ENCODE results near the gene LPCAT3.

The LPCAT3 gene

GRCh38 chr12:6936636-6937480, 81.4 kb downstream of the LPCAT3 start:
- DNase-seq (ENCODE audit: low read depth): no peak
- peak overlapping the region; percentile 52 for H3K4me3 ChIP-seq (replicated peaks; ENCODE audit: low read depth, low read length)
- TF ChIP-seq CTCF (IDR thresholded peaks at IDR 0.05; ENCODE audit: low read length, missing control alignments): no peak

GRCh38 chr12:6936194-6936635, 82.1 kb downstream of the LPCAT3 start:
- no peak for TF ChIP-seq CTCF (IDR thresholded peaks at IDR 0.05; ENCODE audit: low read length, missing control alignments)
- H3K4me3 ChIP-seq (replicated peaks; ENCODE audit: low read depth, low read length): no peak overlapping the region
- no peak for DNase-seq (ENCODE audit: low read depth)

GRCh38 chr12:6935371-6936193, 82.7 kb downstream of the LPCAT3 start:
- TF ChIP-seq CTCF (IDR thresholded peaks at IDR 0.05; ENCODE audit: low read length, missing control alignments): no peak
- DNase-seq (ENCODE audit: low read depth): peak; percentile 64
- H3K4me3 ChIP-seq (replicated peaks; ENCODE audit: low read depth, low read length): no peak overlapping the region

- peak overlapping the region; percentile 27 for H3K4me3 ChIP-seq (replicated peaks; ENCODE audit: low read depth, low read length)
- DNase-seq (ENCODE audit: low read depth): peak; percentile 87
- no peak for TF ChIP-seq CTCF (IDR thresholded peaks at IDR 0.05; ENCODE audit: low read length, missing control alignments)
Measured at GRCh38 chr12:6934110-6934509, 84.2 kb downstream of the LPCAT3 start.

- no peak for DNase-seq (ENCODE audit: low read depth)
- no peak for TF ChIP-seq CTCF (IDR thresholded peaks at IDR 0.05; ENCODE audit: low read length, missing control alignments)
- H3K4me3 ChIP-seq (replicated peaks; ENCODE audit: low read depth, low read length): no peak overlapping the region
Measured at GRCh38 chr12:6932766-6933165, 85.5 kb downstream of the LPCAT3 start.

- TF ChIP-seq CTCF (IDR thresholded peaks at IDR 0.05; ENCODE audit: low read length, missing control alignments): no peak
- peak overlapping the region; percentile 76 for H3K4me3 ChIP-seq (replicated peaks; ENCODE audit: low read depth, low read length)
- no peak for DNase-seq (ENCODE audit: low read depth)
Measured at GRCh38 chr12:6929466-6930452, 88.5 kb downstream of the LPCAT3 start.
